HL-60 (cell line): ENCODE results near the gene HYAL2.

Source experiments
- DNase-seq, 2 experiments: peaks; one replicate each; pipeline ENCODE4 v3.0.0-alpha.2; 2010 to 2020; ENCODE audit warnings: low read depth in 1 of 2, low spot score in 1 of 2
- H3K27ac ChIP-seq: fragments of 250-450 bp; sonication (Bioruptor Pico); replicated peaks from 2 replicates; pipeline ENCODE4 v1.5.1; 2020; ENCODE audit warnings: mild to moderate bottlenecking, moderate library complexity
- H3K27me3 ChIP-seq: fragments of 250-450 bp; sonication (Bioruptor Pico); 2 replicates; pipeline ENCODE4 v1.5.1; 2021; ENCODE audit warnings: mild to moderate bottlenecking, moderate library complexity; ENCODE audit not compliant: insufficient read depth, poor library complexity, severe bottlenecking
- H3K4me3 ChIP-seq: replicated peaks from 2 replicates; pipeline ENCODE4 v1.5.1; 2011; ENCODE audit warnings: mild to moderate bottlenecking, control low read depth, low read length; ENCODE audit not compliant: insufficient read depth
- CTCF ChIP-seq: IDR thresholded peaks from one replicate; pipeline ENCODE4 v1.5.1; 2011; ENCODE audit warnings: low read length, control low read depth, inconsistent platforms; ENCODE audit not compliant: insufficient read depth
- GABPA ChIP-seq: IDR thresholded peaks from 2 replicates; pipeline ENCODE4 v1.6.1; 2012; ENCODE audit warnings: low read depth
- POLR2AphosphoS5 ChIP-seq: IDR thresholded peaks from 2 replicates; pipeline ENCODE4 v1.6.1; 2012; ENCODE audit warnings: low read depth
- REST ChIP-seq: IDR thresholded peaks from 2 replicates; pipeline ENCODE4 v1.6.1; 2012; ENCODE audit warnings: low read depth; ENCODE audit not compliant: insufficient replicate concordance
- SPI1 ChIP-seq: IDR thresholded peaks from 2 replicates; pipeline ENCODE4 v1.6.1; 2012; ENCODE audit warnings: low read depth, mild to moderate bottlenecking, borderline replicate concordance

Gene HYAL2

GRCh38 chr3:50269977-50270413 lies 52.5 kb downstream of the HYAL2 start:
- no peak overlapping the region for H3K4me3 ChIP-seq
- no peak overlapping the region for H3K27ac ChIP-seq
- H3K27me3 ChIP-seq, result peaks cover 28% of the 10 kb centered on the region
- TF ChIP-seq CTCF, result no peak
- TF ChIP-seq POLR2AphosphoS5, result no peak
- TF ChIP-seq GABPA, result no peak
- no peak for TF ChIP-seq REST
- TF ChIP-seq SPI1, result no peak
- no peak for DNase-seq

GRCh38 chr3:50269460-50269859 lies 53.1 kb downstream of the HYAL2 start:
- no peak overlapping the region for H3K4me3 ChIP-seq
- no peak overlapping the region for H3K27ac ChIP-seq
- H3K27me3 ChIP-seq, result peaks cover 22% of the 10 kb centered on the region
- no peak for DNase-seq
- TF ChIP-seq SPI1, result no peak

GRCh38 chr3:50268703-50269451 lies 53.7 kb downstream of the HYAL2 start, which contains the start of gene SEMA3B:
SEMA3B (plus strand) TSS chr3:50269147; CDS start chr3:50269241, 94 bp downstream.
- H3K27me3 ChIP-seq, result peaks cover 18% of the 10 kb centered on the region
- TF ChIP-seq SPI1, result no peak
- no peak for TF ChIP-seq GABPA
- TF ChIP-seq CTCF, result no peak
- TF ChIP-seq POLR2AphosphoS5, result no peak
- no peak for TF ChIP-seq REST
- no peak within 1 kb of the TSS for H3K4me3 ChIP-seq
- H3K27ac ChIP-seq, result no peak within 1 kb of the TSS
- DNase-seq, result no peak

- no peak overlapping the region for H3K4me3 ChIP-seq
- peaks cover 16% of the 10 kb centered on the region for H3K27me3 ChIP-seq
- no peak overlapping the region for H3K27ac ChIP-seq
- TF ChIP-seq REST (no peak), SPI1 (no peak), POLR2AphosphoS5 (no peak), CTCF (no peak), GABPA (no peak)
- no peak for DNase-seq
Observed at GRCh38 chr3:50268276-50268675, 54.3 kb downstream of the HYAL2 start.
